HCT116 (cell line): ENCODE data around the gene ACE2. TPM values are rescaled to one million over a fixed set of nuclear protein-coding genes. Genes with fewer than 3 reads are reported as not detected.

Experiments used
- ATAC-seq: fragments of 200-7000 bp; cut with Tn5 transposase; 2 replicates; pipeline ENCODE4 v1.9.1; 2020; ENCODE audit warnings: mild to moderate bottlenecking, moderate library complexity
- BruUV-seq: library from RNA; stranded (reverse); fragments of 400-500 nt; replicated peaks from 2 replicates; lab custom pipeline; 2021; lab: Mats Ljungman, UMichigan
- CTCF ChIA-PET: fragments of 300-600 bp; sonication (Branson Sonifier 250); formaldehyde crosslinking; loops from one replicate; lab custom pipeline; 2021; ENCODE audit warnings: antibody characterized with exemption; lab: Charles Lee
- POLR2A ChIA-PET: fragments of 300-600, 350-600 bp; sonication (Branson Sonifier 250); formaldehyde crosslinking; loops from one replicate; lab custom pipeline; 2021; ENCODE audit warnings: antibody characterized with exemption; lab: Charles Lee
- RAD21 ChIA-PET, 2 experiments: fragments of 300-600 bp; sonication (Branson Sonifier 250); formaldehyde crosslinking; loops; one replicate each; lab custom pipeline; 2023; ENCODE audit warnings: low total read pairs in 2 of 2; ENCODE audit not compliant: uncharacterized antibody in 2 of 2, unreplicated experiment in 2 of 2, low non-redundant PET in 1 of 2; lab: Charles Lee
- DNase-seq: peaks from one replicate; pipeline ENCODE4 v3.0.0-alpha.2; 2010; ENCODE audit warnings: low read depth, low spot score
- H2AFZ ChIP-seq: fragments of 200-600 bp; shearing (Covaris generic), sonication (generic); 2 replicates; pipeline ENCODE4 v1.6.1; 2017; ENCODE audit warnings: low read depth, mixed run types, mixed read lengths, antibody characterized with exemption, low read length; ENCODE audit not compliant: poor library complexity, severe bottlenecking
- H3K27ac ChIP-seq: 2 replicates; pipeline ENCODE4 v1.5.1; 2012; ENCODE audit warnings: low read depth, low read length
- H3K27me3 ChIP-seq: fragments of 200-600 bp; sonication (generic); 2 replicates; pipeline ENCODE4 v1.6.1; 2016; ENCODE audit warnings: mixed run types, low read length, mixed read lengths; ENCODE audit not compliant: insufficient read depth
- H3K36me3 ChIP-seq, 2 experiments: fragments of 200-500 bp in 1 of 2; fragments of 200-600 bp in 1 of 2; sonication (Bioruptor generic) in 1 of 2; sonication (generic) in 1 of 2; 2 replicates each; pipeline versions ENCODE4 v1.5.1 to v1.6.1; 2014 to 2016; ENCODE audit warnings: low read length in 2 of 2, inconsistent platforms in 1 of 2, mixed read lengths in 1 of 2, mixed run types in 1 of 2; ENCODE audit not compliant: insufficient read depth in 2 of 2, control insufficient read depth in 1 of 2
- H3K4me1 ChIP-seq, 2 experiments: fragments of 200-600 bp in 1 of 2; sonication (generic) in 1 of 2; 2 replicates each; pipeline versions ENCODE4 v1.5.1 to v1.6.1; 2012 to 2017; ENCODE audit warnings: low read length in 2 of 2, inconsistent platforms in 1 of 2, mild to moderate bottlenecking in 1 of 2, mixed read lengths in 1 of 2, mixed run types in 1 of 2, moderate library complexity in 1 of 2; ENCODE audit not compliant: insufficient read depth in 2 of 2, control insufficient read depth in 1 of 2
- H3K4me2 ChIP-seq: fragments of 200-600 bp; sonication (generic); 2 replicates; pipeline ENCODE4 v1.6.1; 2017; ENCODE audit warnings: mixed run types, low read length, mixed read lengths
- H3K4me3 ChIP-seq, 2 experiments: fragments of 200-600 bp in 1 of 2; sonication (generic) in 1 of 2; replicated peaks in 1 of 2; 2 replicates each; pipeline ENCODE4 v1.5.1; 2011 to 2016; ENCODE audit warnings: low read length in 2 of 2, control low read depth in 1 of 2, low read depth in 1 of 2, mild to moderate bottlenecking in 1 of 2, mixed read lengths in 1 of 2, mixed run types in 1 of 2
- H3K79me2 ChIP-seq: fragments of 200-600 bp; sonication (generic); 2 replicates; pipeline ENCODE4 v1.6.1; 2017; ENCODE audit warnings: mild to moderate bottlenecking, mixed run types, low read length, moderate library complexity, mixed read lengths; ENCODE audit not compliant: insufficient read depth
- H3K9ac ChIP-seq: fragments of 200-600 bp; sonication (generic); 2 replicates; pipeline ENCODE4 v1.6.1; 2016; ENCODE audit warnings: low read length, mixed read lengths
- H3K9me2 ChIP-seq: fragments of 200-600 bp; sonication (generic), shearing (Covaris generic); 2 replicates; pipeline ENCODE4 v1.6.1; 2017; ENCODE audit warnings: mixed run types, mild to moderate bottlenecking, moderate library complexity; ENCODE audit not compliant: insufficient read depth
- H3K9me3 ChIP-seq, 2 experiments: fragments of 200-500 bp in 1 of 2; fragments of 200-600 bp in 1 of 2; sonication (Bioruptor generic) in 1 of 2; sonication (generic) in 1 of 2; 2 replicates each; pipeline ENCODE4 v1.6.1; 2014 to 2017; ENCODE audit warnings: low read length in 2 of 2, mixed read lengths in 2 of 2, inconsistent platforms in 1 of 2, low read depth in 1 of 2, mild to moderate bottlenecking in 1 of 2, mixed run types in 1 of 2, moderate library complexity in 1 of 2; ENCODE audit not compliant: control insufficient read depth in 1 of 2, insufficient read depth in 1 of 2
- H4K20me1 ChIP-seq: fragments of 200-600 bp; sonication (generic), shearing (Covaris generic); 2 replicates; pipeline ENCODE4 v1.6.1; 2017; ENCODE audit warnings: mixed run types, mild to moderate bottlenecking, moderate library complexity; ENCODE audit not compliant: insufficient read depth
- CBX3 ChIP-seq: IDR thresholded peaks from 2 replicates; pipeline ENCODE4 v1.6.1; 2012; ENCODE audit warnings: low read depth
- EGR1 ChIP-seq: IDR thresholded peaks from 2 replicates; pipeline ENCODE4 v1.6.1; 2012; ENCODE audit warnings: low read depth
- FOSL1 ChIP-seq: IDR thresholded peaks from 2 replicates; pipeline ENCODE4 v1.6.1; 2012; ENCODE audit warnings: low read depth
- JUND ChIP-seq: IDR thresholded peaks from 2 replicates; pipeline ENCODE4 v1.6.1; 2012
- MAX ChIP-seq: IDR thresholded peaks from 2 replicates; pipeline ENCODE4 v1.6.1; 2012
- POLR2A ChIP-seq: IDR thresholded peaks from 2 replicates; pipeline ENCODE4 v1.7.0; 2011; ENCODE audit warnings: borderline replicate concordance; ENCODE audit not compliant: insufficient read depth, insufficient read length; ENCODE audit errors: extremely low read depth
- SP1 ChIP-seq: IDR thresholded peaks from 2 replicates; pipeline ENCODE4 v1.6.1; 2012; ENCODE audit warnings: low read depth
- TCF7L2 ChIP-seq: IDR thresholded peaks from 2 replicates; pipeline ENCODE4 v1.7.0; 2011; ENCODE audit warnings: borderline replicate concordance, inconsistent platforms; ENCODE audit not compliant: insufficient read depth, insufficient read length; ENCODE audit errors: extremely low read depth
- ZNF274 ChIP-seq: fragments of 200-500 bp; sonication (Bioruptor generic); IDR thresholded peaks from 2 replicates; pipeline ENCODE4 v1.6.1; 2014; ENCODE audit warnings: mild to moderate bottlenecking, low read depth, low read length, inconsistent platforms
- intact Hi-C: fragments of 100-400 bp; cut with micrococcal nuclease; formaldehyde crosslinking; loops from 2 replicates; pipeline ENCODE4 v1.10.0; 2022
- total RNA-seq: library from RNA; stranded (reverse); gene quantifications from one replicate; pipeline ENCODE4 v1.2.1, GENCODE V29; 2021; ENCODE audit not compliant: unreplicated experiment
- TF ChIP-seq, protein P1 (sequence below), 3 experiments: fragments of 200-600 bp in 1 of 3; sonication (generic) in 1 of 3; IDR thresholded peaks in 2 of 3; conservative IDR thresholded peaks in 1 of 3; 2 replicates each; pipeline ENCODE4 v1.5.1; 2012 to 2017; ENCODE audit warnings: low read depth in 2 of 3, low read length in 2 of 3, antibody characterized with exemption in 1 of 3, borderline replicate concordance in 1 of 3, control low read depth in 1 of 3, mild to moderate bottlenecking in 1 of 3, mixed read lengths in 1 of 3, mixed run types in 1 of 3, moderate library complexity in 1 of 3; ENCODE audit not compliant: insufficient read depth in 1 of 3
- TF ChIP-seq, protein P2 (sequence below): IDR thresholded peaks from 2 replicates; pipeline ENCODE4 v1.6.1; 2011; ENCODE audit warnings: mild to moderate bottlenecking, low read length, moderate library complexity; ENCODE audit not compliant: insufficient replicate concordance; ENCODE audit errors: extremely low read depth

ACE2 gene
- total RNA-seq, 1 experiment from 2014 or later, result not detected

DNA sequence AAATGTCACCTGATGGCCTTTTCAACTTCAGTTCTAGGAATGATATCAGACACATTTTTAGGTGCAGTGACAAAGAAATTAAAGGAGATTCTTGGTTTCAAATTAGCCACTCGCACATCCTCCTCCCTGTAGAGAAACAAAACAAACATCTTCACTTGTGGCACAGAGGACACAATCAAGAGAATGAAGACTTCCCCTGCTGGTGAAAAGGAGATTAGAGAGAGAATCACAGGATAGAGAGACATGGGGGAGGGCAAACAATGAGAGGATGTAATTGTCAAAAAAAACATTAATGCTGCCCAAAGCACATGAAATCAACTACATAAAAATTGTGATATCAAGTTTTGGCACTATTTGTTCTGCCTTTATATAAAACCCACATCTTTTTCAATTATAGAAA lies 34.5 kb downstream of the ACE2 start:
- no peak for TF ChIP-seq JUND
- TF ChIP-seq, protein P1, sequence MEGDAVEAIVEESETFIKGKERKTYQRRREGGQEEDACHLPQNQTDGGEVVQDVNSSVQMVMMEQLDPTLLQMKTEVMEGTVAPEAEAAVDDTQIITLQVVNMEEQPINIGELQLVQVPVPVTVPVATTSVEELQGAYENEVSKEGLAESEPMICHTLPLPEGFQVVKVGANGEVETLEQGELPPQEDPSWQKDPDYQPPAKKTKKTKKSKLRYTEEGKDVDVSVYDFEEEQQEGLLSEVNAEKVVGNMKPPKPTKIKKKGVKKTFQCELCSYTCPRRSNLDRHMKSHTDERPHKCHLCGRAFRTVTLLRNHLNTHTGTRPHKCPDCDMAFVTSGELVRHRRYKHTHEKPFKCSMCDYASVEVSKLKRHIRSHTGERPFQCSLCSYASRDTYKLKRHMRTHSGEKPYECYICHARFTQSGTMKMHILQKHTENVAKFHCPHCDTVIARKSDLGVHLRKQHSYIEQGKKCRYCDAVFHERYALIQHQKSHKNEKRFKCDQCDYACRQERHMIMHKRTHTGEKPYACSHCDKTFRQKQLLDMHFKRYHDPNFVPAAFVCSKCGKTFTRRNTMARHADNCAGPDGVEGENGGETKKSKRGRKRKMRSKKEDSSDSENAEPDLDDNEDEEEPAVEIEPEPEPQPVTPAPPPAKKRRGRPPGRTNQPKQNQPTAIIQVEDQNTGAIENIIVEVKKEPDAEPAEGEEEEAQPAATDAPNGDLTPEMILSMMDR (IDR thresholded peaks at IDR 0.05 in 2 of 3, conservative IDR thresholded peaks at IDR 0.05 in 1 of 3; ENCODE audit: borderline replicate concordance in 1 of 3, insufficient read depth in 1 of 3, low read depth in 2 of 3, low read length in 2 of 3), result peak in 2 of 3 experiments; percentile 11 to 20; a peak in 1 of 6 replicates
- TF ChIP-seq, all 23 proteins: peak for 1
- Histone ChIP-seq H3K9me3 (no peaks in the 10 kb centered on the region), H3K9ac (no peak overlapping the region), H3K4me2 (no peak overlapping the region), H4K20me1 (no peaks in the 10 kb centered on the region), H3K79me2 (no peaks in the 10 kb centered on the region), H3K27me3 (no peaks in the 10 kb centered on the region), H3K9me2 (no peaks in the 10 kb centered on the region), H3K4me1 (peaks cover 0 to 3% of the 10 kb centered on the region in 2 experiments; a peak in 1 of 4 replicates), H2AFZ (no peak overlapping the region), H3K27ac (no peak overlapping the region), H3K4me3 (no peak overlapping the region), H3K36me3 (no peaks in the 10 kb centered on the region)
- no TSS peak for BruUV-seq
- CTCF ChIA-PET, result no interaction called here
- ATAC-seq (peak; percentile 40; the same call in 1 of the 2 replicates), DNase-seq (no peak)
- POLR2A ChIA-PET, result no interaction called here
- RAD21 ChIA-PET, result no interaction called here
- intact Hi-C loops, result loop anchor here (5.0 kb wide), 1 partner anchor 219 kb away; no protein-coding TSS in a partner anchor

DNA sequence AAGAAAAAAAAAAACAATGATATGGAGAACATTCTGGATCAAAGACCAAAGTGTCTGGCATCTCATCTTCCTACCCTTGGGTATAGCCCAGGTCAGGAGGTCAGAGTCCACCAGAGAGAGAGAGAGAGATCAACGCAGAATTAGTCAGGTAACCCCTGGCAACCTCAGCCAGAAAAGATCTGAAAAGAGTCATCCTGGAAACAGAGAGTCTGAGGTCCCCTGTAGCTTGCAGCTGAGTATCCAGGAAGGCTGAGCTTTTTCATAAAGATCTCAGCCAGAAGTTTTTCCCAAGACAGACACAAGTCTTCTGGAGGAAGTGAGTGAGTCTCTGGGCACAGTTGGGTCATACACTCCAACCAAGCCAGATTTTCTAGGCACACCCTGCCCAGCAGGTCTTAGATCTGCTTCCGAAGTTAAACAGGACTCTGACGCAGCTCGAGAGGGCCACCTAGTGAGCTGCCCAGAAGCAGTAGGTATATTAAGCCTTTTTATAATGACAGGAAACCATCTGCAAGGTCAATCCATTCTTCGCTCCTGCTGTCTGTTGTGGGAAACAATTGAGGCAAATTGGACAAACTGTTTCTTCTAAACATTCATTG lies 35.7 kb downstream of the ACE2 start:
- H4K20me1 ChIP-seq, result no peaks in the 10 kb centered on the region
- H3K4me2 ChIP-seq, result peak overlapping the region; percentile 36; the same call in 1 of the 2 replicates
- H3K79me2 ChIP-seq, result no peaks in the 10 kb centered on the region
- peak overlapping the region; percentile 68 for H2AFZ ChIP-seq
- H3K9ac ChIP-seq, result no peak overlapping the region
- no peaks in the 10 kb centered on the region for H3K27me3 ChIP-seq
- no TSS peak for BruUV-seq
- H3K4me3 ChIP-seq, result no peak overlapping the region
- H3K9me2 ChIP-seq, result no peaks in the 10 kb centered on the region
- CTCF ChIA-PET, result interaction anchor here (1.0 to 1.8 kb wide), 3 partner anchors 72 to 95 kb away, joined by 3 to 9 read pairs (median 6); partner anchors contain the start of gene PIR
- RAD21 ChIA-PET, result no interaction called here
- peak; percentile 53 for DNase-seq
- H3K36me3 ChIP-seq, result no peaks in the 10 kb centered on the region
- peaks cover 0 to 3% of the 10 kb centered on the region in 2 experiments; a peak in 1 of 4 replicates for H3K4me1 ChIP-seq
- peak; percentile 96 for ATAC-seq
- no peaks in the 10 kb centered on the region for H3K9me3 ChIP-seq
- H3K27ac ChIP-seq, result no peak overlapping the region
- POLR2A ChIA-PET, result no interaction called here
- intact Hi-C loops, result loop anchor here (1.0 to 5.0 kb wide), 4 partner anchors 16 to 218 kb away; no protein-coding TSS in a partner anchor
- TF ChIP-seq FOSL1 (no peak), SP1 (no peak), JUND (no peak), ZNF274 (no peak), TCF7L2 (no peak), CBX3 (no peak), POLR2A (no peak), MAX (no peak), EGR1 (no peak)
- TF ChIP-seq, protein P1 (IDR thresholded peaks at IDR 0.05 in 2 of 3, conservative IDR thresholded peaks at IDR 0.05 in 1 of 3; ENCODE audit: borderline replicate concordance in 1 of 3, insufficient read depth in 1 of 3, low read depth in 2 of 3, low read length in 2 of 3), result peak; percentile 56 to 71 (median 64)
- TF ChIP-seq, protein P2, sequence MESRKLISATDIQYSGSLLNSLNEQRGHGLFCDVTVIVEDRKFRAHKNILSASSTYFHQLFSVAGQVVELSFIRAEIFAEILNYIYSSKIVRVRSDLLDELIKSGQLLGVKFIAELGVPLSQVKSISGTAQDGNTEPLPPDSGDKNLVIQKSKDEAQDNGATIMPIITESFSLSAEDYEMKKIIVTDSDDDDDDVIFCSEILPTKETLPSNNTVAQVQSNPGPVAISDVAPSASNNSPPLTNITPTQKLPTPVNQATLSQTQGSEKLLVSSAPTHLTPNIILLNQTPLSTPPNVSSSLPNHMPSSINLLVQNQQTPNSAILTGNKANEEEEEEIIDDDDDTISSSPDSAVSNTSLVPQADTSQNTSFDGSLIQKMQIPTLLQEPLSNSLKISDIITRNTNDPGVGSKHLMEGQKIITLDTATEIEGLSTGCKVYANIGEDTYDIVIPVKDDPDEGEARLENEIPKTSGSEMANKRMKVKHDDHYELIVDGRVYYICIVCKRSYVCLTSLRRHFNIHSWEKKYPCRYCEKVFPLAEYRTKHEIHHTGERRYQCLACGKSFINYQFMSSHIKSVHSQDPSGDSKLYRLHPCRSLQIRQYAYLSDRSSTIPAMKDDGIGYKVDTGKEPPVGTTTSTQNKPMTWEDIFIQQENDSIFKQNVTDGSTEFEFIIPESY, result no peak
